NCI-H2227 treated with DMSO at 0.1 percent for 48 hours (cell line): ENCODE data around the gene CSF3R.

Experiments used
- DNase-seq: peaks from one replicate; lab custom pipeline; 2025; lab: John Stamatoyannopoulos, UW

Gene CSF3R

DNA sequence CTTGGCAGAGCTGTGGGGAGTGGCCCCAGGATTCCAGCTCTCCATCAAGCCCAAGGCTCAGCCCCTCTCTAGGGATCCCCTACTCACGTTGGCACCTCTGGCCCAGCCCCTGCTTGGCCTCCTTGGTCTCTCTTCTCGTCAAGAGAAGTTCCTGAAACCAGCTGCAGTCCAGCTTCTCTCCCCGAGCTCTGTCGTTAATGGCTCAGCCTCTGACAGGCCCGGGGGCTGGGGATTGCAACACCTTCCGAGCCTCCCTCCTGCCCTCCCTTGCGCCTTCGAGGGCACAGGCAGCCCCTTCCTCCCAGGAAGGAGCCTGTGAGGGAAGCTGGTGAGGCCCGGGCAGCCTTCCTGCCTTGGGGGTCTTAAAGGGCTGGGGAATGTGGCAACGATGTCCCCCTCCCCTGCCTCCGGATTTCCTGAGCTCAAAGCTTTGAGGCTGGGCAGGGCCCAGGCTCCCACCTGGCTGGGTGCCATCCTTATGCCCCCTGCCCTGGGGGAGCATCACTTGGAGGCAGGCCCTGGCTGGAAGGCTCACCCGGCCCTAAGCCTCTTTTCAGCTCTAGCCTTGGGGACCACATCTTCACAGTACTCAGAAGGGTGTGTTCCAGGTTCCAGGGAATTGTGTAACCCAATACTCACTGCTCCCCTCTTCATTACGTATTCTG, at the start of gene CSF3R:
TSS of gene CSF3R (minus strand) at position 190 of the 665 bp plus-strand sequence. CDS start 3,417 bp downstream, outside the sequence.
- no peak for DNase-seq

DNA sequence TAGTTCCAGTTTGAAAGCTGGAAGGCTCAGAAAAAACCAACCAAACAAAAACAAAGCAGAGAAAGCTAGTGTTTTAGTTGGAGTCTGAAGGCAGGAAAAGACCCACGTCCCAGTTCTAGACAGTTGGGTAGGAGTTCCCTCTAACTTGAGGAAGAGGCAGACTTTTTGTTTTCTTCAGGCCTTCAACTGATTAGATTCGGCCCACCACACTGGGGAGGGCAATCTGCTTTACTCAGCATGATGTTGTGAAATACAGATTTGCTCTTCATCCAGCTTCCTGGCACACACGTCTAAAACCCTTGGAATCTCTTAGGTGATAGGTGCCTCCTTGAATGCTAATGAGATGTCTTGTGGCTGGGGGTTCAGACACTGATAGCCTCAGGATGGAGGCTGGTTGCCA, 49.1 kb upstream of the CSF3R start:
- no peak for DNase-seq

GRCh38 chr1:36530791-36531190, 48.1 kb upstream of the CSF3R start:
- DNase-seq = no peak

DNA sequence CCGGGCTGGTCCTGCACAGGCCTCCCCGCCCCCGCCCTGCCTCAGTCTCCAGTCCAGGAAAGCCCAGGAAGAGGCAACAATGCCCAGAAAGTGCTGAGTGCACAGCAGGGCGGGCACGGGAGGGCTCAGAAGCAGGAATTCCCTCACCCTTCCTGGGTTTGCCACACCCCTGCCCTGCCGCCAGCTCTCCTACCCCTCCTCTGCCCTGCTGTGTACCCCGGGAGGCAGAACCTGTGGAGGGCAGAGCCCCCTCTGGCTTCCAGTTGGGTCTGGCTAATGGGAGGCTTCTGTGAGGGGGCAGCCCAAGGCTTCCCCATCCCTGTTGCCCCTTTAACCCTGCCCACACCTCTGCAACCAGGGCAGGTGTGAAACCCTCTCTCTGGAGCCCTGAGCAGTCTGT, 47.5 kb upstream of the CSF3R start:
- no peak for DNase-seq

DNA sequence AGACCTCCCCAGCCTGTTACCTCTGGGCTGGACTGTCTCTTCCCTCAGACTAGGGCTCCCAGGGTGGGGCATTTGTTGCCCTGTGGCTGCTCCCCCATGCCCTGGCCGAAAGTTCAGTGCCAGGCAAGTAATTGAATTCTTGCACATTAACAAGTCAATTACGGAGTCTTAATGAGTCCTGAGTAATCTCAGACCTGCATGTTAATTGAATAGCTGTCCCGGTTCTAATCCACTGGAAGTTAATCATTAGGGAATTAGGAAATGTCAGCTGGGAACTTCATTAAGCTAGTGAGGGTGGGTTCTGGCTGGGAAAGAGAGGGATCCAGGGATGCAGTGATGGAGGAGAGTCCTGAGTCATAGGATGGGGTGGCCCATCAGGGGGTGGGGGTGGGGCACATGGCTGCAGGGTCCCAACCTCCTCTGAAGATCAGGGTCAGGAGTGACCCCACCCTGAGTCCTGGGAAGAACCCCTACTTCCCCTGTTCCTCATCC, 47.1 kb upstream of the CSF3R start:
- no peak for DNase-seq

GRCh38 chr1:36528361-36529349, 45.9 kb upstream of the CSF3R start:
- DNase-seq = no peak

GRCh38 chr1:36525166-36525565, 42.5 kb upstream of the CSF3R start:
- DNase-seq = no peak

DNA sequence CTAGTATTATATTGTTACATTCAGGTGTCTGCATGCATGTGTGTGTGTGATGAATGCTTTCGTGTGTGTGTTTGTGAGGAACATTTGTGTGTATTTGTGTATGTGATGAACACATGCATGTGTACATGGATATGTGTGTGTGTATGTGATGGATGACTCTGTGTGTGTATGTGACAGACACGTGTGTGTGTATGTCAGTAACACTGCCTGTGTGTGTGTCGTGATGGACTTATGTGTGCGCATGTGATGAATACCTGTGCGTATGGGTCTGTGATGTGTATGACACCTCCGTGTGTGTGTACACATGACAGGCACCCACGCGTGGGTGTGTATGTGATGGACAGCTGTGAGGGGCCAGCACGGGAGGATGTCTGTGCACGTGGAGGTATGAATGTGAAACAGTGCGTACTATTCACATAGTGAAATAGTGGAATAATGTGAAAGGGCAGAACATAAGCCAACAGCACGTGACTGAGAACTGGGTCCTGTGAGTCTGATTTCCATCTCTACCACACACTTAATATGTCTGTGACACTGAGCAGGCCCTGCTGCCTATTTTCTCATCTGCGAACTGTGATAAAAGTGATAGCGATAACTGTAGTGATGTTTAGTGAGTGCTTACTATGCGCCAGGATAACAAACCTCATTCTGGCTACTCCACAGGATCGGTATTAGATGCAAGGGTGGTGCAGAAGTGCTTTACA, 41.8 kb upstream of the CSF3R start:
- no peak for DNase-seq

- DNase-seq = no peak
These were observed 41.1 kb upstream of the CSF3R start for GRCh38 chr1:36523850-36524249.

- DNase-seq = no peak
These were observed 40.5 kb upstream of the CSF3R start for GRCh38 chr1:36523230-36523495.

- DNase-seq = no peak
These were observed 39.9 kb upstream of the CSF3R start for GRCh38 chr1:36522461-36523229.

DNA sequence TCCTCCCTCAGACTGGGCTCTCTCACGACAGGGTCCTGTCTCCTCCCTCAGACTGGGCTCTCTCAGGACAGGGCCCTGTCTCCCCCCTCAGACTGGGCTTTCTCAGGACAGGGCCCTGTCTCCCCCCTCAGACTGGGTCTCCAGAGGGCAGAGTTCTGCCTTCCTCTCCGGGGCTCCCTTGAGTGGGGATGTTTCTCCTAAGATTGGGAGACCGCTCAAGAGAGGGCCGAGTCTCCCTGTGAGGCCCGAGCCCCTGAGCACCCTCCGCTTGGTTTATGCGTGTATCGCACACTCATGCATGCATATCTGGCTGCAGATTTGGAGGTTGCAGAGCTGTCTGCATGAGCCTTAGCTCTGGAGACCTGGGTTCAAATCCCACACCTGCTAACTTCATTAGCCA, 39.3 kb upstream of the CSF3R start:
- DNase-seq = no peak

- no peak for DNase-seq
These were observed 38.2 kb upstream of the CSF3R start for GRCh38 chr1:36520771-36521420.

DNA sequence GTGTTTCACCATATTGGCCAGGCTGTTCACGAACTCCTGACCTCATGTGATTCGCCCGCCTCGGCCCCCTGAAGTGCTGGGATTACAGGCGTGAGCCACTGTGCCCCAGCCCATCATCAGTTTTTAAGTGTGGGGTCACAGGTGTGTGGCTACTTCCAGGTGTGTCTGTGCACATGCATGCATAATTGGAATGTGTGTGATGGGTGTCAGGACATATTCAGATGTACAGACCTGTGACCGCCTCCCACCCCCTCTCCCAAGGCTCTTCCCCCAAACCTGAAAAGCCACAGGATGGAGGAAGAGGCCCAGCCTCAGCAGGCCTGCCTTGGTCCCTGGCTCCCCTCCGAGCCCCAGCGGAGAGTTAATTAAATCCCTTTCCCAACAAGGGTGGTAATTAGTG, 37.3 kb upstream of the CSF3R start:
- no peak for DNase-seq

GRCh38 chr1:36517011-36517771, 34.5 kb upstream of the CSF3R start:
- peak; percentile 79 for DNase-seq

DNA sequence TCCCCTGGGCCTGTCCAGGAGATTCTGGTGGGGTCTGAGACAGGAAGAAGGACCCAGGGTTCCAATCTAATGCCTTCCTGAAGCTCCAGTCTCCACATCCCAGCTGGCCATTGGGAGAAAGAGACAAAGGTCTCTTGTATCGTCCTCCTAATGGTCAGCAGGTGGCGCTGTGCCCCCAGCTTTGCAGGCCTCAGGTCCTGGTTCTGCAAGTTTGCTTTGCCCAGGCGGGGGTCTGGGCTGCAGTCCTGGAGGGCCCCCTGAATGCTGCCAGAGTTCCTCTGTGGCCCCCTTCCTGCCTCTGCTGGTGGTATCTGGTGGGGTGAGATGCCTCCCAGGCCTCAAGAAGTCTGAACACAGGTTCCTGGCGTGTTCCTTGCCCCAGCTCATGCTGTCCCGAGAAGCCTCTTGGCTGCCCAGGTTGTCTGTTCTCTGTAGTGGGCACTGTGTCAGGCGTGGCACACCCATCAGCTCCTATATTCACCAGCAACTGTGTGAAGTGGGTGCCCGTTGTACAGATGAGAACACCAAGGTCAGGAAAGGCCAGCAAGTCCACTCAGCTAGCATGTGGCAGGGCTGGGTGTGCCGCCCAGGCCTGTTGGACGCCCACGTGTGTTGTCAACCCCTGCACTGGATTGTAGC, 33.8 kb upstream of the CSF3R start:
- peak; percentile 70 for DNase-seq

GRCh38 chr1:36515315-36516138, 32.8 kb upstream of the CSF3R start:
- no peak for DNase-seq

DNA sequence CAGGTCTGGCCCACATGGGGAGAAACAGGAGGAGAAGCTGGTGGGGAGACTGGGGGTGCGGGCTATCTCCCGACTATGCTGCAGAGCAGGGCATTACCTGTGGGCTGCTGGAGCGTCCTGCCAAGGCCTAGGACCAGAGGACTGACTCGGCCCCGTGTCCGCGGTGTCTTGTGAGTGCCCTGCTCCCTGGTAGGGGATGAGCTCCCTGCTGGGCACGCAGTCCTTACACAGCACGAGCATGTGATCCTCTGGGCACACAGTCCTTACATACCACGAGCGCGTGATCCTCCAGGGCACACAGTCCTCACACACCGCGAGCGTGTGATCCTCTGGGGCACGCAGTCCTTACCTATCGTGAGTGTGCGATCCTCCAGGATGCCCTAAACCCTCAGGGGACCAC, 31.8 kb upstream of the CSF3R start:
- DNase-seq = no peak
